Right lobe of liver (tissue), 6 donors: Measurements from ENCODE around the gene SUMO2. TPM values are rescaled to one million over a fixed set of nuclear protein-coding genes. Genes with fewer than 3 reads are reported as not detected.

Experiments used
- ATAC-seq, 4 donors: fragments of 200-7000 bp; cut with Tn5 transposase; one replicate each; pipeline ENCODE4 v1.9.1; 2020; ENCODE audit warnings: mild to moderate bottlenecking in 4 of 4, moderate library complexity in 4 of 4
- DNase-seq, 3 donors: peaks; one replicate each; pipeline ENCODE4 v3.0.0-alpha.2; 2020
- H3K27ac ChIP-seq, 3 donors: fragments of 200-600 bp; one replicate each; pipeline ENCODE4 v1.8.0; 2022
- H3K27me3 ChIP-seq, 2 donors: fragments of 200-600 bp; one replicate each; pipeline ENCODE4 v1.8.0; 2022
- H3K36me3 ChIP-seq, 4 donors: fragments of 200-600 bp; sonication (generic) in 1 of 4; one replicate each; pipeline versions ENCODE4 v1.5.1 to v1.8.0; 2017 to 2022; ENCODE audit warnings: control low read depth in 1 of 4
- H3K4me1 ChIP-seq, 4 donors: fragments of 200-600 bp; sonication (generic) in 1 of 4; one replicate each; pipeline versions ENCODE4 v1.5.1 to v1.8.0; 2017 to 2022; ENCODE audit warnings: control low read depth in 1 of 4
- H3K4me3 ChIP-seq, 3 donors: fragments of 200-600 bp; one replicate each; pipeline ENCODE4 v1.8.0; 2022
- H3K9me3 ChIP-seq, 4 donors: fragments of 200-600 bp; sonication (generic) in 1 of 4; one replicate each; pipeline versions ENCODE4 v1.5.1 to v1.8.0; 2017 to 2022; ENCODE audit warnings: control low read depth in 1 of 4
- POLR2A ChIP-seq: fragments of 450-650 bp; IDR thresholded peaks from one replicate; pipeline ENCODE4 v1.6.1; 2017; ENCODE audit warnings: antibody characterized with exemption, mild to moderate bottlenecking
- WGBS: methylation state at CpG from one replicate; pipeline ENCODE4 v1.1.6; 2018; ENCODE audit warnings: low coverage, low lambda C conversion rate; ENCODE audit not compliant: insufficient coverage; ENCODE audit errors: missing lambda C conversion rate; 5-methylcytosine and 5-hydroxymethylcytosine counted together
- intact Hi-C, 2 donors: fragments of 100-400 bp; cut with DNase I; formaldehyde crosslinking; loops; one replicate each; pipeline versions ENCODE4 v1.11.2 to v1.14.1; 2022
- total RNA-seq, 6 experiments: library from RNA; depleted of rRNA in 2 of 6; stranded (reverse); fragments of >200 nt in 2 of 6; fragmentation: NEBNext Ultra II Directional in 3 of 6; extraction: Animal tissue kit (Norgen Biotek cat#: 25700) in 3 of 6; gene quantifications; one replicate each; pipeline versions ENCODE4 v1.1.0 to v1.2.4, GENCODE V29; 2016 to 2023
- TF ChIP-seq, protein P1 (sequence below), 4 donors: fragments of 200-600 bp in 3 of 4; fragments of 450-650 bp in 1 of 4; IDR thresholded peaks; one replicate each; pipeline versions ENCODE4 v1.5.1 to v1.8.0; 2016 to 2022; ENCODE audit warnings: antibody characterized with exemption in 4 of 4, mild to moderate bottlenecking in 2 of 4
- donor health status: DM: no; HTN: yes; CAD: no.
- donor health status: DM: no; HTN: no; CAD: no.
- donor health status: DM: no; HTN: no; CAD: no.
- donor health status: DM: no; HTN: yes; CAD: no.
- donor health status: DM: no; HTN: yes; CAD: no.

SUMO2 gene
- total RNA-seq, 6 experiments from 2014 or later, result 23.6 to 120 (median 108) TPM

DNA sequence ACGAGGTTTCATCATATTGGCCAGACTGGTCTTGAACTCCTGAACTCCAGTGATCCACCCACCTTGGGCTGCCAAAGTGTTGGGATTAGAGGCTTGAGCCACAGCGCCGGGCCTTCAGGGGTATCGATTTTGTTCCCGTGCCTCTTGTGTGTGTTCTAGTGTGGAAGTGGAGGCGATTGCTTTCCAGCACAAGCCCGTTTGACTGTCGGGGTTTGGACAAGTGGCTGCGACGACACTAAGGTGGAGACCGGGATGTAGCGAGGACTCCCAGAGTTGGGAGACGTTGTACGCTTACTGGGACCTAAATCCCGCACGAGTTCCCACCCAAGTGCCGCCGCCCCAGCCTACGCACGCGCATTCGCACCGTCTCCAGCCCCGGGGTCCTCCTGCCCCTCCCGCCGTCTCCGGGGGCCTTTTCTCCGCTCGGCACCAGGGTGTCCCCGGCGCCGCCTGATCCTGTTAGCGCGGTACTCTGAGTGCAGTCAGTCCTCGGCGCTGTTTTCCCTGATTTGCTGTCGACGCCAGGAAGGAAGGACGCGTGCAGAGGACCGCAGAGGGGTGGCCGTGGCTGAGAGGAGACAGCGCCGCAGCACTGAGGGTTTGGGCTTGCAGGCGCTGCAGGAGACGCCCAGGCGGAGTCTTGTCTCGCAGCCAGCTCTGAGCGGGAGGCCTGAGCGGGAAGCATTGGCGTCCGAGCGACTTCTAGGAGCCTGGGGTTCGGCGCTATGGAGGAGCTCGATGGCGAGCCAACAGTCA, 22.5 kb upstream of the SUMO2 start, which contains the start of gene NUP85:
NUP85 (plus strand) TSS at position 643 of the 756 bp plus-strand sequence; CDS start at position 726, 83 bp downstream.
- Histone ChIP-seq H3K4me3 (peak within 1 kb of the TSS; percentile 72 to 99 (median 81)), H3K9me3 (no peaks in the 10 kb centered on the region), H3K4me1 (peaks cover 0 to 28% (median 3%) of the 10 kb centered on the region in 4 donors), H3K27ac (peak within 1 kb of the TSS; percentile 96 to 99 (median 98)), H3K27me3 (no peaks in the 10 kb centered on the region), H3K36me3 (peaks cover 0 to 17% (median 3%) of the 10 kb centered on the region in 4 donors)
- peak; percentile 72 for TF ChIP-seq POLR2A
- TF ChIP-seq, protein P1, sequence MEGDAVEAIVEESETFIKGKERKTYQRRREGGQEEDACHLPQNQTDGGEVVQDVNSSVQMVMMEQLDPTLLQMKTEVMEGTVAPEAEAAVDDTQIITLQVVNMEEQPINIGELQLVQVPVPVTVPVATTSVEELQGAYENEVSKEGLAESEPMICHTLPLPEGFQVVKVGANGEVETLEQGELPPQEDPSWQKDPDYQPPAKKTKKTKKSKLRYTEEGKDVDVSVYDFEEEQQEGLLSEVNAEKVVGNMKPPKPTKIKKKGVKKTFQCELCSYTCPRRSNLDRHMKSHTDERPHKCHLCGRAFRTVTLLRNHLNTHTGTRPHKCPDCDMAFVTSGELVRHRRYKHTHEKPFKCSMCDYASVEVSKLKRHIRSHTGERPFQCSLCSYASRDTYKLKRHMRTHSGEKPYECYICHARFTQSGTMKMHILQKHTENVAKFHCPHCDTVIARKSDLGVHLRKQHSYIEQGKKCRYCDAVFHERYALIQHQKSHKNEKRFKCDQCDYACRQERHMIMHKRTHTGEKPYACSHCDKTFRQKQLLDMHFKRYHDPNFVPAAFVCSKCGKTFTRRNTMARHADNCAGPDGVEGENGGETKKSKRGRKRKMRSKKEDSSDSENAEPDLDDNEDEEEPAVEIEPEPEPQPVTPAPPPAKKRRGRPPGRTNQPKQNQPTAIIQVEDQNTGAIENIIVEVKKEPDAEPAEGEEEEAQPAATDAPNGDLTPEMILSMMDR (IDR thresholded peaks at IDR 0.05), result no peak
- ATAC-seq (peak; percentile 91 to 95 (median 92)), DNase-seq (peak; percentile 93 to 95 (median 94))
- intact Hi-C loops, result loop anchor here in 1 of 2 donors (10.0 kb wide), 1 partner anchor 90 kb away; no protein-coding TSS in a partner anchor
- 0% methylated on average over 8 of the region's 57 CpGs for WGBS

DNA sequence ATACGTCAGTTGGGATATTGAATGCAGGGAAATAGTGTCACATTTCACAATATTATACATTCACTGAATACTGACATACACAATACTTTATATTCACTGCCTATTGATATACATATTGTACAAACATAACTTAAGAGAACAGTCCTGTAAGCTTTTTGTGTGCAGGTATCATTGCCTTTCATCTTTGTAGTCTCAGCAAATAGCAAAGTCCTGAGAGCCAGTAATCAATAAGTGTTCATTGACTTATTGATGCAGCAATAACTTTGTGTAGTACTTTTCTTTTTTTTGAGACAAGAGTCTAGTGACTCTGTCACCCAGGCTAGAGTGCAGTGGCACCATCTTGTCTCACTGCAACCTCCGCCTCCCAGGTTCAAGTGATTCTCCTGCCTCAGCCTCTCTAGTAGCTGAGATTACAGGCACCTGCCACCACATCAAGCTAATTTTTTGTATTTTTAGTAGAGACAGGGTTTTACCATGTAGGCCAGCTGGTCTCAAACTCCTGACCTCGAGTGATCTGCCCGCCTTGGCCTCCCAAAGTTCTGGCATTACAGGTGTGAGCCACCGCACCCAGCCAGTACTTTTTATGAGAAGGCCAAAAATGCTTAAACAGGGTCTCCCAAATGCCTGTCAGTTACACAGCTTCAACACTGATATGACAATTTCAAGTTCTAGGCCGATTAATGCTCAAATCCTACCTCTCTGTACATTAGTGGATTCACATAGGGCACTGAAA, 17.3 kb upstream of the SUMO2 start:
- Histone ChIP-seq H3K27me3 (no peaks in the 10 kb centered on the region), H3K9me3 (no peaks in the 10 kb centered on the region), H3K4me3 (no peak overlapping the region), H3K4me1 (peaks cover 0 to 8% (median 0%) of the 10 kb centered on the region in 4 donors), H3K36me3 (no peaks in the 10 kb centered on the region), H3K27ac (no peak overlapping the region)
- WGBS, result 80% methylated on average over 5 of the region's 6 CpGs
- intact Hi-C loops, result loop anchor here in 1 of 2 donors (10.0 kb wide), 1 partner anchor 85 kb away; no protein-coding TSS in a partner anchor
- no peak for DNase-seq
- ATAC-seq, result no peak
- TF ChIP-seq, protein P1 (IDR thresholded peaks at IDR 0.05), result no peak
- TF ChIP-seq POLR2A, result no peak

DNA sequence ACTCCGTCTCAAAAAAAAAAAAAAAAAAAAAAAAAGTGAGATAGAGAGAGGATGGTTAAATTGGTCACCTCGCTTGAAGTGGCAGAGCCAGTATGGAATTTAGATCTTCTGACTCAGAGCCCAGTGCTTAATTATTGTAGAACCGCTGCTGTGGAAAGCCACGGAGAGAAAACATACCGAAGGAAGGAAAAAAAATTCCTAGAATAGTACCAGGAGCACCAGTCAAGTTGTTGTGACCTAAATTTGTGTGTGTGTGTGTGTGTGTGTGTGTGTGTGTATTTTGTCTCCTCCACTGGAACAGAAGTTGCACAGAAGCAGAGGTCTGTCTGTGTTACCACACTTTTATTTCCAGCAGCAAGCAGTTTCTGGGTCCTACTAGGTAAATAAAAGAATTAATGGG, 12.1 kb upstream of the SUMO2 start:
- Histone ChIP-seq H3K27me3 (no peaks in the 10 kb centered on the region), H3K27ac (no peak overlapping the region), H3K9me3 (no peaks in the 10 kb centered on the region), H3K4me3 (no peak overlapping the region), H3K36me3 (no peaks in the 10 kb centered on the region), H3K4me1 (peaks cover 0 to 3% (median 0%) of the 10 kb centered on the region in 4 donors)
- intact Hi-C loops, result no loop called here
- no peak for TF ChIP-seq POLR2A
- TF ChIP-seq, protein P1 (IDR thresholded peaks at IDR 0.05), result no peak
- WGBS, result 73% methylated on average over 4 of the region's 5 CpGs
- no peak for ATAC-seq
- DNase-seq, result no peak

DNA sequence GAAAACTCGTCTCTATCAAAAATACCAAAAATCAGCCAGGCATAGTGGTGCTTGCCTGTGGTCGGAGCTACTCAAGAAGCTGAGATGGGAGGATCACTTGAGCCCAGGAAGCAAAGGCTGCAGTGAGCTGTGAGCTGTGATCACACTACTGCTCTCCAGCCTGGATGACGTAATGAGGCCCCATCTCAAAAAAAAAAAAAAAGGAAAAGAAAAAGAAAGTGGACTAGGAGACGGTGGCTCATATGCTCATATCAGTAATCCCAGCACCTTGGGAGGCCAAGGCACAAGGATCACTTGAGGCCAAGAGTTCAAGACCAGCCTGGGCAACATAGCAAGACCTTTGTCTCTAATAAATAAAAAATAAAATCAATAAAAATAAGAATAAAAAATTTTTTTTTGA, 8.8 kb upstream of the SUMO2 start:
- 72% methylated on average over 4 of the region's 4 CpGs for WGBS
- Histone ChIP-seq H3K36me3 (no peaks in the 10 kb centered on the region), H3K4me3 (no peak overlapping the region), H3K4me1 (no peaks in the 10 kb centered on the region), H3K27ac (no peak overlapping the region), H3K9me3 (no peaks in the 10 kb centered on the region), H3K27me3 (no peaks in the 10 kb centered on the region)
- no peak for ATAC-seq
- TF ChIP-seq, protein P1 (IDR thresholded peaks at IDR 0.05), result no peak
- TF ChIP-seq POLR2A, result no peak
- intact Hi-C loops, result no loop called here
- DNase-seq, result no peak
